ENCODE data around the gene ARNT2.

GRCh38 chr15:80494756-80495155 is 90.6 kb downstream of the ARNT2 start:
- TF ChIP-seq ZNF362 (CRISPR knock-in tag; IDR thresholded peaks at IDR 0.05; ENCODE audit: borderline replicate concordance) (no peak), CTCF (CRISPR knock-in tag; IDR thresholded peaks at IDR 0.05) (no peak), SAP130 (CRISPR knock-in tag; IDR thresholded peaks at IDR 0.05; ENCODE audit: low read depth) (no peak), BCLAF1 (IDR thresholded peaks at IDR 0.05) (no peak), RNF2 (conservative IDR thresholded peaks at IDR 0.05; ENCODE audit: low read depth) (no peak), ZFP1 (CRISPR knock-in tag; IDR thresholded peaks at IDR 0.05) (no peak), ZNF484 (CRISPR knock-in tag; IDR thresholded peaks at IDR 0.05; ENCODE audit: borderline replicate concordance, low read depth) (no peak), ARID2 (CRISPR knock-in tag; IDR thresholded peaks at IDR 0.05; ENCODE audit: borderline replicate concordance) (no peak), ZZZ3 (CRISPR knock-in tag; IDR thresholded peaks at IDR 0.05; ENCODE audit: borderline replicate concordance) (no peak), ZNF800 (CRISPR knock-in tag; IDR thresholded peaks at IDR 0.05) (no peak)

Measured in HepG2 (cell line).